Hematopoietic multipotent progenitor cell treated with erythropoietin and hydrocortisone succinate and interleukin-3 and kit ligand, for 4 days (in vitro differentiated cells): ENCODE data around the gene PYGB.

ENCODE experiments used
- DNase-seq: peaks from one replicate; pipeline ENCODE4 v3.0.0-alpha.2; 2015

Gene PYGB

GRCh38 chr20:25216199-25216945, 31.5 kb upstream of the PYGB start:
- no peak for DNase-seq

DNA sequence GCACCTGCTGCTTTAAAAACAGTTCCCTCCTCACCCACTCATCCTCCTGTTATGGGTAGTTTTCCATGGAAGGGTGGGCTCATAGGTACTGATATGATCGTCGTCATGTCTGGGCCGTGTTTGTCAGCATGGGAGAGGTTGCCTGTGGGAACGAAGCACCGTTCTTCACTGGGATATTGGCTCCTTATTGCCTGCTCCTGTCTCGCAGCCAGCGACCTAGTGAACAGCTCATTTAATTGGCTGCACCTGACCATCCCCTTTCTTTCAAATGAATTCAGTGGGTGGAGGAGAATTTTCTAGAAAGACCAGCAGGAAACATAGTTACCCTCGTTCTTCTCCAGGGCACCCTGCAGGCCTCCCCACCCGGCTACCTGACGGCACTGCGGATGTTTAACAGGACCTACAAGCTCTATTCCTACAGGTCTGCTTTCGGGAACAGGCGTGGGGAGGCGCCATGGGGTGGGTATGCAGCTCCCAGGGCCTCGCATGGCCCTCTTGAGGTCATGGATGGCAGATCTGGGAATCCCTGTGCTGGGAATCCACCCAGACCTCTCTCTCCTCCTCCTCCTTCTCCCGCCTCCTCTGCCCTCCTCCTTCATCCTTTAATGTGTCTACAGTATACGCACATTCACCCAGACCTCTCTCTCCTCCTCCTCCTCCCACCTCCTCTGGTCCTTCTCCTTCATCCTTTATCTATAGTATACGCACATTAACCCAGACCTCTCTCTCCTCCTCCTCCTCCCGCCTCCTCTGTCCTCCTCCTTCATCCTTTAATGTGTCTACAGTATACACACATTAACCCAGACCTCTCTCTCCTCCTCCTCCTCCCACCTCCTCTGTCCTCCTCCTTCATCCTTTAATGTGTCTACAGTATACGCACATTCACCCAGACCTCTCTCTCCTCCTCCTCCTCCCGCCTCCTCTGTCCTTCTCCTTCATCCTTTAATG, 30.4 kb upstream of the PYGB start:
- DNase-seq, result no peak

DNA sequence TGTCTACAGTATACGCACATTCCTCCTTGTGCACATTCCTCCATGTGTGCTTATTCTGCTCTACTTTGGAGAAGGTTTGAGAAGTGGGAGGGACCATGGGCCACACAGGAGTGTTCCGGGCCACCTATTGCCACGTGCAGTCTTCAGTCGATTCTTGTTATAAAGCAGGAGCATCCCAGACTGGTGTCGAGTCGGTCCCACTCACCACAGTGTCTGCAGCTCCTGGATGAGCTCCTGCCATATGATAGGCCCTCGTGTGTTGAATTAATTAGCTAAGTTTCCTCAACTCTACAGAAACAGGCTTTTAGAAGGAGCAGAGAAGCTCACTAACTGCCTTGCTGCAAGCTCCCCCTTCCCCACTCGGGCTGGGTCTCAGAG, 29.8 kb upstream of the PYGB start:
- DNase-seq, result no peak

GRCh38 chr20:25218492-25218891, 29.4 kb upstream of the PYGB start:
- DNase-seq, result no peak

GRCh38 chr20:25219365-25219764, 28.5 kb upstream of the PYGB start:
- no peak for DNase-seq

DNA sequence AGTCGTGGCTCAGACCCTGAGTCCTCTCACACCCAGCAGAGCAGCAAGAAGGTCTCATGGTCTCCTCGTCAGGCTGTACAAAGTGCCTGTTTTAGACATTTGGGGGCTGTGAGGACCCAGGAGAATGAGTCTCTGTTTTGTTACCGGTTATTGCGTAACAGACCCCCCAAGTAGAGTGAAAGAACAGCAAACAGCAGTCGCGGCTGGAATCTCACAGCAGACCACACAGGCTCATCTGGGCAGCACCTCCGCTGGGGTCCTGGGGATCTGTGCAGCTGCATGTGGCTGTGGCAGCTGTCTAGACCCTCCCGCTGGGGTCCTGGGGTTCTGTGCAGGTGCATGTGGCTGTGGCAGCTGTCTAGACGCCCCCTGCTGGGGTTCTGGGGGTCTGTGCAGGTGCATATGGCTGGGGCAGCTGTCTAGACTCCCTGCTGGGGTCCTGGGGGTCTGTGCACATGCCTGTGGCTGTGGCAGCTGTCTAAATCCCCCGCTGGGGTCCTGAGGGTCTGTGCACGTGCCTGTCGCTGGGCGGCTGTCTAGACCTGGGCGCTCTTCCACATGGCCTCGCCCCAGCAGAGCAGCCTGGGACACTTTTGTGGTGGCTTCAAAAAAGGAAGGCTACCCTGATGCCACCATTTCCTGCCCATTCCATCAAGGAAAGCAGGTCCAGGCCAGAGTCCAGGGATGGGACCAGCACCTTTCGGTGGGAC, 27.7 kb upstream of the PYGB start:
- peak; percentile 35 for DNase-seq

GRCh38 chr20:25220810-25221591, 26.9 kb upstream of the PYGB start:
- no peak for DNase-seq

- no peak for DNase-seq
Measured at GRCh38 chr20:25221592-25222460, 26.1 kb upstream of the PYGB start.

GRCh38 chr20:25222461-25223178, 25.3 kb upstream of the PYGB start:
- DNase-seq, result no peak

DNA sequence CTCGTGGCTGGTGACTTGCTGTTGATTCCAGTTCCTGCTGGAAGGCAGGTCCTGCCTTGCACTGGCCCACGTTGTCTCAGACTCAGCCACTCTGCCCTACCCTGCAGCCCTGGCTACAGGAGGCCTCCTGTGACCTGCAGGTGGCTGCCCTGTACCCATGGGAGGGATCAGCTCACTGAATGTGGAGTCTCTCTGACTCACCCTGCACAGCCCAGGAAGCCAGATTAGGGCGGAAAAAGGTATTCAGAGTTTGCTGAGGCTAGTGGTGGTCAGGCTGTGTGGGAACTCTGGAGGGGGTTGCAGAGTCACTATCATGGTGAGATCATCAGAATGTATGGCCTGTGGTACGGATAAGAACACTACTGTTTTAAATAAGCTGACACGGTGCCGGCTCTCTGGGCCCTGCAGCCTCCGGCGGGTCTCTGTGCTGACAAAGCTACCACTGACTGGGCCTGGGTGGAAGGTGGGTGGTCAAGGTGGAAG, 24.7 kb upstream of the PYGB start:
- DNase-seq, result peak; percentile 70

DNA sequence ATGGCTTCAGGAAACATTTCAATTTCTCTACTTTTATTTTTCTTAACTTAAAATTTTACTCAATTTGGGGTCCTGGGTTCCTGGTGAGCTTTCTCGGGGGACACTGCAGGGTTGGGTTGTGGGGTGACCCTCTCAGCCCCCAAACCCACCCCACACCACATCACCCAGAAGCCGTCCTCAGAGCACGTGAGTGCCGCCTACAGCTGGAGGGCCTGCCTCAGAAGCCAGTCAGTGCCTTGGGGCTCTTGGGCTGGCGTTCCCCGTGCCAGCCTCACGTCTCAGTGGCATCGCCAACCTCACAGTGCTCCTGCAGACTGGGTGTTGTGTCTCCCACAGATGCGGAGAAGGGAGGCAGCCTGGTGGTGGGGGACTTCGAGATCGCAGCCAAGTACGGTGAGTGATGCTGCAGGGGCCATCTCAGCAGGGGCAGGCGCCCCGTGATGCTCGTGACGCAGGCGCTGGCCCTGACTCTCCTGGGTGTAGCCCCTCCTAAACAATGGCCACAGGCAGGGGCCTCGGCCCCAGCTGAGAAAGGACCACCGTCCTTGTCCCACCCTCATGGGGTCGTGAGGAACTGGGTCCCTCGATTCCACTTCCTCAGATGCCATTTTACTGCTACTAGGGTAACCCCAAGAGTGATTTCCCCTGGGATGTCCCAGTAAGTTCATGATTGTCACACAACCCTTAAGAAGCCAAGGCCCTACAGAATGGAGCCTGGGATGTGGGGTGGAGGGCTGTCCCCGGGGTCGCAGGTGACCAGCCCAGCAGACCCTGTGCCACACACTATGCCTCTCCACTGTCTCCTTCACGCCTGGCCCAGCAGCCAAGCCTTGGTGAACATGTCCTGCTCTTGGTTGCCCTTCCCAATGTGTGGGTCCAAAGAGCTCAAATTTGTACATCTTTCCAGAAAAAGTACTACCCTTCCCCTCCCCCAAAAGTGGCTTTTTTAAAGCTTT, 23.8 kb upstream of the PYGB start:
- no peak for DNase-seq

GRCh38 chr20:25224941-25225340, 22.9 kb upstream of the PYGB start:
- DNase-seq, result no peak

GRCh38 chr20:25225642-25226432, 22.0 kb upstream of the PYGB start:
- DNase-seq, result no peak

GRCh38 chr20:25226433-25227316, 21.2 kb upstream of the PYGB start:
- DNase-seq, result no peak

- peak; percentile 53 for DNase-seq
Measured at GRCh38 chr20:25227317-25227831, 20.5 kb upstream of the PYGB start.

- no peak for DNase-seq
Measured at GRCh38 chr20:25229486-25230165, 18.3 kb upstream of the PYGB start.
